Stomach (tissue), 9 donors: ENCODE data around the gene CGB7. TPM values are rescaled to one million over a fixed set of nuclear protein-coding genes. Genes with fewer than 3 reads are reported as not detected.
A peak's percentile ranks its signal among the peaks of the same experiment; 100 is the strongest.
"Not testable (repeated sequence)": the region's sequence is repeated elsewhere in the genome, so short reads cannot be mapped to it uniquely, and the experiment has no call there.

ENCODE experiments used
- DNase-seq, 2 donors: peaks; one replicate each; pipeline versions ENCODE4 v3.0.0 to v3.0.0-alpha.2; 2013 to 2019
- H3K27ac ChIP-seq, 5 donors: fragments of 200-600 bp in 4 of 5; sonication (generic) in 4 of 5; one replicate each; pipeline ENCODE4 v1.5.1; 2013 to 2019; ENCODE audit warnings: mild to moderate bottlenecking in 1 of 5, moderate library complexity in 1 of 5
- H3K27me3 ChIP-seq, 3 donors: fragments of 200-600 bp; sonication (generic); one replicate each; pipeline ENCODE4 v1.5.1; 2017 to 2019; ENCODE audit warnings: mixed run types in 1 of 3
- H3K36me3 ChIP-seq, 4 donors: fragments of 200-600 bp; sonication (generic); 1 replicate in 3 of 4; 2 replicates in 1 of 4; pipeline ENCODE4 v1.5.1; 2016 to 2019
- H3K4me1 ChIP-seq, 4 donors: fragments of 200-600 bp; sonication (generic); one replicate each; pipeline ENCODE4 v1.5.1; 2016 to 2019
- H3K4me3 ChIP-seq, 4 donors: fragments of 200-600 bp; sonication (generic) in 3 of 4; one replicate each; pipeline ENCODE4 v1.5.1; 2016 to 2019; ENCODE audit warnings: mild to moderate bottlenecking in 1 of 4
- H3K9me3 ChIP-seq, 4 donors: fragments of 200-600 bp; sonication (generic); one replicate each; pipeline ENCODE4 v1.5.1; 2016 to 2019
- EP300 ChIP-seq: sonication (generic); formaldehyde crosslinking; IDR thresholded peaks from one replicate; pipeline ENCODE4 v1.6.1; 2017; ENCODE audit warnings: antibody characterized with exemption
- POLR2A ChIP-seq, 4 donors: fragments of 450-650 bp; IDR thresholded peaks; one replicate each; pipeline ENCODE4 v1.6.1; 2016; ENCODE audit warnings: antibody characterized with exemption in 4 of 4, control low read depth in 2 of 4, mild to moderate bottlenecking in 1 of 4, moderate library complexity in 1 of 4
- POLR2AphosphoS5 ChIP-seq, 3 donors: sonication (generic); formaldehyde crosslinking; IDR thresholded peaks; one replicate each; pipeline ENCODE4 v1.6.1; 2016; ENCODE audit warnings: antibody characterized with exemption in 3 of 3
- WGBS, 5 donors: extraction: QIAGEN DNeasy Blood & Tissue Kit in 3 of 5; methylation state at CpG; one replicate each; pipeline versions ENCODE4 v1.1.5 to v1.1.7; 2013 to 2018; 5-methylcytosine and 5-hydroxymethylcytosine counted together
- intact Hi-C: fragments of 100-400 bp; cut with DNase I; formaldehyde crosslinking; loops from one replicate; pipeline ENCODE4 v1.15.1; 2023; ENCODE audit warnings: low total_unique reads
- polyA plus RNA-seq, 3 donors: library from polyadenylated mRNA; stranded (reverse); fragments of 200-250 nt; gene quantifications; one replicate each; pipeline ENCODE4 v1.2.3, GENCODE V29; 2013
- total RNA-seq, 5 donors: library from RNA; depleted of rRNA; stranded (reverse); fragments of >200 nt; gene quantifications; one replicate each; pipeline versions ENCODE4 v1.1.0 to v1.2.3, GENCODE V29; 2014 to 2016
- TF ChIP-seq, protein P1 (sequence below), 7 experiments: fragments of 450-650 bp in 4 of 7; fragments of 200-600 bp in 3 of 7; sonication (generic) in 3 of 7; IDR thresholded peaks; one replicate each; pipeline ENCODE4 v1.5.1; 2016 to 2019; ENCODE audit warnings: antibody characterized with exemption in 7 of 7, control low read depth in 2 of 7, mild to moderate bottlenecking in 1 of 7
- donor health status: healthy with polysubstance abuse.
- donor health status: Bipolar disorder and iron deficiency.
- donor health status: healthy.

Gene CGB7
- total and polyA plus RNA-seq, 8 donors: 3.8 TPM; not detected in 7

DNA sequence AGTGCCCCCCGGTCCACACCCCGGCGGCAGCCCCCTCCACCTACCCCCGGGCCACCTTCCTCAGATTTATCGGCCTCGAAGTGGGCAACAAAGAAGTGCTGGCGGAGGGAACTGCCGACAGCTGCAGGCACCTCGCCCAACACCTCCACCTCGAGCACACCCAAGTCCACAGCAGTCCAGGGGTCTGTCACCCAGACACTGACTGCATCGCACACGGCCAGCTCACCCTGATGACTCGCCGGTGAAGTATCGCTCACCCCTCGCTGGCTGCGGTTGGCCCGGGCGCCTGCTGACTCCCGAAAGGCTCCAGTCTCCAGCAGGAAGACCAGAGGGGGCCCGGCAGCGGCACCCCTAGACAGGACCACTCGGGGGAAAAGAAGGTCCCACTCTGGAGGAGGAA is 31.9 kb downstream of the CGB7 start:
- H3K36me3 ChIP-seq, H3K9me3 ChIP-seq, H3K4me3 ChIP-seq, H3K4me1 ChIP-seq, H3K27ac ChIP-seq, intact Hi-C loops, DNase-seq: not testable (repeated sequence)
- 78 to 85% (median 83%) methylated on average over 10 to 23 of the region's 23 CpGs for WGBS, 5 donors
- H3K27me3 ChIP-seq: peaks cover 0 to 14% (median 0%) of the 10 kb centered on the region in 3 donors

DNA sequence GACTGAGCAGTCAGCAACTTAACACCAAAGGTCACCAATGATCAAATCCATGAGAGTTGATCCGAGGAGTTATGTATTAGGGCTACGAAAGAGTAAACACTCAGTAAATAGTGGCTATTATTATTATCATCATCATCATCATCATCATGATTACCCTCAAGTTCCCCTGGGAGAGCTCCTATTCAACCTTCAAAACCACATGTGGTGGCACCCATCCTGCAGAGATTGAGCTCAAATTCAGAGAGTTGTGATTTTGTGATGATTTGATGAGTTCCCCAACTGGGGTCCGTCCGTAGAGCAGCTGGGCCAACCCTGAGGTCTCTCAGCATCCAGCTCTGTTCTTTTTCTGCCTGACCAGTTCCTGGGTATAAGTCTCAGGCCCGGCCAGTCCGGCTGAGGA is 32.5 kb downstream of the CGB7 start:
- peaks cover 0 to 19% (median 4%) of the 10 kb centered on the region in 3 donors for H3K27me3 ChIP-seq
- intact Hi-C loops, H3K4me3 ChIP-seq, H3K27ac ChIP-seq, H3K36me3 ChIP-seq, DNase-seq, H3K9me3 ChIP-seq, H3K4me1 ChIP-seq: not testable (repeated sequence)
- 81 to 95% (median 82%) methylated on average over 3 to 4 of the region's 6 CpGs for WGBS, 5 donors

DNA sequence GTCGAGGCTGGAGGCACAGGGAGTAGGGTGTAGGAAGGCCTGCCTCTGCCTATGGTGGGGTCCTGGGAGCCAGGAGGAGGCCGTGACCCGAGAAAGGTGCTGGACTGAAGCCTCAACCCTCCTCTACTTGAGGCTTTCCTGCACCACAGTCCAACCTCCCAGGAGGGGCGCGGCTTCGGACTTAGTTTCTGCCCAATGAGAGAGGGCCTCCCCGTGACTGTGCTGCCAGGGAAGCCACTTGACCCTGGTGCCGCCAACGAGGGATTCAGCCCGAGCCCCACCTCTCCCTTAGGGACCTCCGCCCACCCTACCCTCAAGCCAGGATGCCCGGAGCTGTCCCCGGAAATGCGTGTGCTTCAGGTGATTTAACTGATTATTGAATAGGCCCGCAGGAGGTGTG is 33.3 kb downstream of the CGB7 start, which contains the start of gene CGB3:
CGB3 (minus strand) TSS at position 101 of the 400 bp plus-strand sequence. CDS start 362 bp downstream, outside the sequence.
- H3K4me1 ChIP-seq, H3K4me3 ChIP-seq, H3K9me3 ChIP-seq, H3K36me3 ChIP-seq, H3K27ac ChIP-seq, DNase-seq, intact Hi-C loops: not testable (repeated sequence)
- H3K27me3 ChIP-seq: peaks cover 0 to 28% (median 10%) of the 10 kb centered on the region in 3 donors
- WGBS, 5 donors: 42 to 74% (median 60%) methylated on average over 5 to 13 of the region's 15 CpGs; no CpG with 5 or more reads in 1 of the 5 donors

DNA sequence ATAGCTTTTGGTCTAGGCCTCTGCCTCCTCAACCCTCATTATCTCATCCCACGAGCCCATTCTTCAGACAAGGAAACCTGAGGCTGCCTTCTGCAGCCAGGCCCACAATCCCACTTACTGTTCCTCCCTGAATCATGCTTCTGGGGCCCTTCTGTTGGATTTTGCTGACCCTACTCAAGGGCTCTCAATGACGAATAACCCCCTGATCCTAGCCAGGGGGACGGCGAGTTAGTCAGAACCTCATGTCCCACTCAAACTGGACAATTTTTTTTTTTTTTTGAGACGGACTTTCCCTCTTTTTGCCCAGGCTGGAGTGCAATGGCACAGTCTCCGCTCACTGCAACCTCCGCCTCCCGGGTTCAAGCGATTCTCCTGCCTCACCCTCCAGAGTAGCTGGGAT is 35.4 kb downstream of the CGB7 start:
- WGBS, 5 donors: 87 to 93% (median 92%) methylated on average over 9 of the region's 9 CpGs
- H3K9me3 ChIP-seq: no peaks in the 10 kb centered on the region
- H3K27ac ChIP-seq: no peak overlapping the region
- H3K4me3 ChIP-seq: no peak overlapping the region
- no peaks in the 10 kb centered on the region for H3K36me3 ChIP-seq
- intact Hi-C loops: no loop called here
- no peak for DNase-seq
- peaks cover 22 to 27% (median 25%) of the 10 kb centered on the region in 4 donors for H3K4me1 ChIP-seq
- TF ChIP-seq, protein P1, sequence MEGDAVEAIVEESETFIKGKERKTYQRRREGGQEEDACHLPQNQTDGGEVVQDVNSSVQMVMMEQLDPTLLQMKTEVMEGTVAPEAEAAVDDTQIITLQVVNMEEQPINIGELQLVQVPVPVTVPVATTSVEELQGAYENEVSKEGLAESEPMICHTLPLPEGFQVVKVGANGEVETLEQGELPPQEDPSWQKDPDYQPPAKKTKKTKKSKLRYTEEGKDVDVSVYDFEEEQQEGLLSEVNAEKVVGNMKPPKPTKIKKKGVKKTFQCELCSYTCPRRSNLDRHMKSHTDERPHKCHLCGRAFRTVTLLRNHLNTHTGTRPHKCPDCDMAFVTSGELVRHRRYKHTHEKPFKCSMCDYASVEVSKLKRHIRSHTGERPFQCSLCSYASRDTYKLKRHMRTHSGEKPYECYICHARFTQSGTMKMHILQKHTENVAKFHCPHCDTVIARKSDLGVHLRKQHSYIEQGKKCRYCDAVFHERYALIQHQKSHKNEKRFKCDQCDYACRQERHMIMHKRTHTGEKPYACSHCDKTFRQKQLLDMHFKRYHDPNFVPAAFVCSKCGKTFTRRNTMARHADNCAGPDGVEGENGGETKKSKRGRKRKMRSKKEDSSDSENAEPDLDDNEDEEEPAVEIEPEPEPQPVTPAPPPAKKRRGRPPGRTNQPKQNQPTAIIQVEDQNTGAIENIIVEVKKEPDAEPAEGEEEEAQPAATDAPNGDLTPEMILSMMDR (IDR thresholded peaks at IDR 0.05): no peak
- TF ChIP-seq EP300 (no peak), POLR2AphosphoS5 (IDR thresholded peaks at IDR 0.05) (no peak)
- peaks cover 0 to 46% (median 15%) of the 10 kb centered on the region in 3 donors for H3K27me3 ChIP-seq

DNA sequence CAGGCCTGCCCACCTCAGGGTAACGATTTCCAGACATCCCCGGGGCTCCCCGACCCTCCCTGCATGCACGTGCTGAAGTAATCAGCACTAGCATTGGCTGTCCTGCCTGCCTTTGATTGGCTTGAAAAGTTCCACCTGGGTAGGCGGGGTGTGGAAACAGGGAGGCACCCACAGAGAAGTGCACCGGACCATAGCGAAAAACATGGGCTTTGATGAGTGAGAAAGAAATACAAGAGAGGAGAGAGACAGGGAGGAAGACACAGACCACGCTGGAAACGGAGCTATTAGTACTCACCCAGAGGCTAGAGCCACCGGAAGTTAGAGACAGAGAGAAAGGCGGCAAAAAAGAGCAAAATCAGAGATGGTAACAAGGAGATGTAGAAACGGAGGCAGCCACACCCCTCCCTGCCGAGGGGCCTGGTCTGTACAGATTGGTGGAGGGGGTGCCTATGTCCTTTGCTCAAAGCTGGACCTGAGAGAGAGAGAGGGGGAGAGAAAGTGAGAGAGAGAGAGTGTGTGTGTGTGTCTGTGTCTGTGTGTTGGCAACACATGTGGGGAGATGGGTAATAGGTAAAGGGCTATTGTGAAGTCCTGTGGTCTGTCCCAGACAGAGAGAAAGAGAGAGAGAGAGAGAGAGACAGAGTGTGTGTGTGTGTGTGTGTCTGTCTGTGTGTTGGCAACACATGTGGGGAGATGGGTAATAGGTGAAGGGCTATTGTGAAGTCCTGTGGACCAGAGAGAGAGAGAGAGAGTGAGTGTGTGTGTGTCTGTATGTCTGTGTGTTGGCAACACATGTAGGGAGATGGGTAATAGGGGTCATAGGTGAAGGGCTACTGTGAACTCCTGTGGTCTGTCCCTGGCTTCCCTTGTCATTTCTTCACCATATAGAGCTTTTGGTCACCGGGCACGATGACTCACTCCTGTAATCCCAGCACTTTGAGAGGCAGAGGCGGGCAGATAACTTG is 36.3 kb downstream of the CGB7 start:
- intact Hi-C loops: no loop called here
- TF ChIP-seq EP300: no peak
- TF ChIP-seq POLR2AphosphoS5 (IDR thresholded peaks at IDR 0.05): no peak
- TF ChIP-seq, protein P1 (IDR thresholded peaks at IDR 0.05): no peak
- no peak for TF ChIP-seq POLR2A (IDR thresholded peaks at IDR 0.05)
- no peak overlapping the region for H3K4me3 ChIP-seq
- H3K9me3 ChIP-seq: no peaks in the 10 kb centered on the region
- WGBS, 5 donors: 32 to 36% (median 35%) methylated on average over 16 of the region's 16 CpGs
- H3K4me1 ChIP-seq: peaks cover 22 to 27% (median 25%) of the 10 kb centered on the region in 4 donors
- no peak overlapping the region for H3K27ac ChIP-seq
- peaks cover 0 to 4% (median 3%) of the 10 kb centered on the region in 4 donors for H3K36me3 ChIP-seq
- no peak for DNase-seq
- peaks cover 0 to 46% (median 15%) of the 10 kb centered on the region in 3 donors for H3K27me3 ChIP-seq

DNA sequence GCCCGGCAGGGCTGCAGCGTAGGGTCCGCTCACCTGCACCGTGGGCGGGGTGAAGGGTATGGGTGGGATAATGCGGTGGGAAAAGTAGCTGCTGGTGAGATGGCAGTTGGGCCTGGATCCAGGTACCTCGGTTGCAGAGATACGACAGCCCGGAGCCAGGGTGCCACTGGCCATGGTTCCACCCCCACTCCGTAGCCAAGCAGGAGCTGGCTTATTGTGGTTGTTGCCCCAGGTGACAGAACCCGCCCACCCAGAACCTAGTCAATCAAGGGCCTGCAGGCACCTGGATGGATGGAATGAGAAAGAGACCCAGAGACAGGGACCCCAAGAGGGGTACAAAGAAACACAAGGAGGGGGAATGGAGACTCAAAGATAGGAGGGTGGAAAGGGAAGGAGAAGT is 37.2 kb downstream of the CGB7 start:
- no peak for TF ChIP-seq POLR2AphosphoS5 (IDR thresholded peaks at IDR 0.05)
- no peak for TF ChIP-seq EP300
- TF ChIP-seq, protein P1 (IDR thresholded peaks at IDR 0.05): no peak
- no peak for TF ChIP-seq POLR2A (IDR thresholded peaks at IDR 0.05)
- Histone ChIP-seq H3K4me1 (peaks cover 22 to 27% (median 25%) of the 10 kb centered on the region in 4 donors), H3K4me3 (no peak overlapping the region), H3K27me3 (peaks cover 0 to 46% (median 15%) of the 10 kb centered on the region in 3 donors), H3K27ac (no peak overlapping the region), H3K9me3 (no peaks in the 10 kb centered on the region), H3K36me3 (peaks cover 0 to 13% (median 12%) of the 10 kb centered on the region in 4 donors)
- 47 to 64% (median 50%) methylated on average over 11 of the region's 11 CpGs for WGBS, 5 donors
- peak in 1 of 2 donors; percentile 31 for DNase-seq
- intact Hi-C loops: no loop called here
